D721Med (cell line): ENCODE results near the gene TET1.
"Not testable (repeated sequence)": the region's sequence is repeated elsewhere in the genome, so short reads cannot be mapped to it uniquely, and the experiment has no call there.

Experiments used
- DNase-seq: peaks from one replicate; pipeline ENCODE4 v3.0.0; 2011; ENCODE audit warnings: low spot score; ENCODE audit not compliant: insufficient read length
- FAIRE-seq: peaks from 2 replicates; lab custom pipeline; 2011; peaks lifted over from hg19 to GRCh38; lab: Jason Lieb, UNC
- CTCF ChIP-seq: IDR thresholded peaks from 2 replicates; pipeline ENCODE4 v1.5.1; 2012; ENCODE audit warnings: mild to moderate bottlenecking, control low read depth; ENCODE audit not compliant: insufficient read depth; ENCODE audit errors: missing control alignments

Gene TET1

GRCh38 chr10:68734349-68734748 is 174.2 kb downstream of the TET1 start:
- FAIRE-seq (no peak), DNase-seq (no peak)
- no peak for TF ChIP-seq CTCF

- FAIRE-seq (peak; percentile 68), DNase-seq (no peak)
- TF ChIP-seq CTCF = no peak
These were observed 175.0 kb downstream of the TET1 start for GRCh38 chr10:68735119-68735518.

DNA sequence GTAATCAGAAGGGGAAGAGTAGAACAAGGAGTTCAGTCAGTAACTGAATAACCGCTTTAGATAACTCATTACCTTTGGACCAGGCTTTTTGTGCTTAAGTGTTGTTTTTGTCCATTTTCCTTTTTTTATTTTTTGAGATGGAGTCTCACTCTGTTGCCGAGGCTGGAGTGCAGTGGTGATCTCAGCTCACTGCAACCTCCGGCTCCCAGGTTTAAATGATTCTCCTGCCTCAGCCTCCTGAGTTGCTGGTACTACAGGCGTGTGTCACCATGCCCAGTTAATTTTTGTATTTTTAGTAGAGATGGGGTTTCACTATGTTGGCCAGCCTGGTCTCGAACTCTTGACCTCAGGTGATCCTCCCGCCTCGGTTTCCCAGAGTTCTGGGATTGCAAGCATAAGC is 175.6 kb downstream of the TET1 start:
- not testable (repeated sequence) for FAIRE-seq

DNA sequence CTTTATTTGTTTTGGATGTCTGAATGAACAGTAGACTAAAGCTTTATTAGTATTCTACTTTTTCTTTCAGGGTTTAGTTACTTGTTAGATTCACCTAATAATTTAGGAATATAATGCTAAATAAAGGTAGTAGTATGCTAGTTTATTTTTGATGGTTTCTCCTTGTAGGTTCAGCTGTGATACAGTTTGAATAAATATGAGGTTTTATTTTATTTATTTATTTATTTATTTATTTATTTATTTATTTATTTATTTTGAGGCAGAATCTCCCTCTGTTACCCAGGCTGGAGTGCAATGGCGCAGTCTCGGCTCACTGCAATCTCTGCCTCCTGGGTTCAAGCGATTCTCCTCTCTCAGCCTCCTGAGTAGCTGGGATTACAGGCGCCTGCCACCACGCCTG is 180.5 kb downstream of the TET1 start:
- DNase-seq, FAIRE-seq: not testable (repeated sequence)

More for the DNA sequence above, 175.6 kb downstream of the TET1 start:
- not testable (repeated sequence) for DNase-seq

DNA sequence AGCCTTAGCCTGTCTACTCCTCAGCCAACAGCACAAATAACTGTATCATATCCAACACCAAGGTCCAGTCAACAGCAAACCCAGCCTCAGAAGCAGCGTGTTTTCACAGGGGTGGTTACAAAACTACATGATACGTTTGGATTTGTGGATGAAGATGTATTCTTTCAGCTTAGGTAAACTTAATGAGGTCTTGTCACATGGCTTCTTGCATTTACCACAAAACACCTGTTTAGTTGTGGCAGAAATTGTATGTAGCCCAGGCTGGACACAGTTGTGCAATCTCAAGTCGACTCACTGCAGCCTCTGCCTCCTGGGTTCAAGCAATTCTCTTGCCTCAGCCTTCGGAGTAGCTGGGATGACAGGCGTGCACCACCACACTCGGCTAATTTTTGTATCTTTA is 182.3 kb downstream of the TET1 start:
- TF ChIP-seq CTCF = no peak
- FAIRE-seq (no peak), DNase-seq (no peak)
